ENCODE results near the gene LSP1.

The LSP1 gene

GRCh38 chr11:1824221-1825038, 28.5 kb upstream of the LSP1 start:
- no peak for DNase-seq (ENCODE audit: low read depth in 2 of 2, low spot score in 1 of 2)

GRCh38 chr11:1825039-1825740, 27.7 kb upstream of the LSP1 start:
- no peak for DNase-seq (ENCODE audit: low read depth in 2 of 2, low spot score in 1 of 2)

GRCh38 chr11:1825785-1826451, 27.0 kb upstream of the LSP1 start:
- DNase-seq (ENCODE audit: low read depth in 2 of 2, low spot score in 1 of 2) = no peak

GRCh38 chr11:1826552-1827094, 26.3 kb upstream of the LSP1 start:
- DNase-seq (ENCODE audit: low read depth in 2 of 2, low spot score in 1 of 2) = no peak

GRCh38 chr11:1827095-1827813, 25.6 kb upstream of the LSP1 start:
- DNase-seq (ENCODE audit: low read depth in 2 of 2, low spot score in 1 of 2) = no peak

- no peak for DNase-seq (ENCODE audit: low read depth in 2 of 2, low spot score in 1 of 2)
Observed at GRCh38 chr11:1827931-1828330, 25.0 kb upstream of the LSP1 start.

- DNase-seq (ENCODE audit: low read depth in 2 of 2, low spot score in 1 of 2) = no peak
Observed at GRCh38 chr11:1828542-1828941, 24.3 kb upstream of the LSP1 start.

GRCh38 chr11:1829039-1829820, 23.7 kb upstream of the LSP1 start:
- DNase-seq (ENCODE audit: low read depth in 2 of 2, low spot score in 1 of 2) = no peak

- no peak for DNase-seq (ENCODE audit: low read depth in 2 of 2, low spot score in 1 of 2)
Observed at GRCh38 chr11:1830004-1830321, 22.9 kb upstream of the LSP1 start.

- no peak for DNase-seq (ENCODE audit: low read depth in 2 of 2, low spot score in 1 of 2)
Observed at GRCh38 chr11:1830322-1831223, 22.3 kb upstream of the LSP1 start.

- no peak for DNase-seq (ENCODE audit: low read depth in 2 of 2, low spot score in 1 of 2)
Observed at GRCh38 chr11:1831338-1832210, 21.3 kb upstream of the LSP1 start.

GRCh38 chr11:1832211-1832919, 20.5 kb upstream of the LSP1 start:
- DNase-seq (ENCODE audit: low read depth in 2 of 2, low spot score in 1 of 2) = peak; percentile 46 to 48

GRCh38 chr11:1832920-1833295, 20.0 kb upstream of the LSP1 start:
- no peak for DNase-seq (ENCODE audit: low read depth in 2 of 2, low spot score in 1 of 2)

GRCh38 chr11:1834062-1834610, 18.7 kb upstream of the LSP1 start:
- no peak for DNase-seq (ENCODE audit: low read depth in 2 of 2, low spot score in 1 of 2)

GRCh38 chr11:1834779-1835670, 17.9 kb upstream of the LSP1 start, which contains the start of gene SYT8:
Gene SYT8 (plus strand): TSS chr11:1834990. CDS start chr11:1835106, 116 bp downstream.
- no peak for DNase-seq (ENCODE audit: low read depth in 2 of 2, low spot score in 1 of 2)

- DNase-seq (ENCODE audit: low read depth in 2 of 2, low spot score in 1 of 2) = no peak
Observed at GRCh38 chr11:1835671-1836010, 17.2 kb upstream of the LSP1 start.

Data from stimulated activated CD8-positive, alpha-beta memory T cell treated with anti-CD3 and anti-CD28 coated beads, Interleukin-4, amount 100 ng/mL, for 1 hour (primary cell).